AG09309 (cell line): Measurements from ENCODE around the gene ATPAF1.
A peak's percentile ranks its signal among the peaks of the same experiment; 100 is the strongest.

Source experiments
- DNase-seq: peaks from one replicate; pipeline ENCODE4 v3.0.0-alpha.2; 2010; ENCODE audit warnings: low read depth
- H3K4me3 ChIP-seq: 2 replicates; pipeline ENCODE4 v1.5.1; 2011; ENCODE audit warnings: mild to moderate bottlenecking, low read depth, low read length, moderate library complexity; ENCODE audit not compliant: control insufficient read depth
- CTCF ChIP-seq: IDR thresholded peaks from 2 replicates; pipeline ENCODE4 v1.5.1; 2011; ENCODE audit warnings: mild to moderate bottlenecking, low read depth, low read length, inconsistent platforms; ENCODE audit not compliant: insufficient read depth, control insufficient read depth; ENCODE audit errors: missing control alignments

The ATPAF1 gene

GRCh38 chr1:46612937-46613660 lies 55.1 kb downstream of the ATPAF1 start:
- no peak for DNase-seq
- no peak overlapping the region for H3K4me3 ChIP-seq

GRCh38 chr1:46611691-46612221 lies 56.4 kb downstream of the ATPAF1 start:
- no peak for DNase-seq
- no peak overlapping the region for H3K4me3 ChIP-seq
- TF ChIP-seq CTCF: no peak

More at GRCh38 chr1:46612937-46613660, 55.1 kb downstream of the ATPAF1 start:
- TF ChIP-seq CTCF: no peak

GRCh38 chr1:46607345-46608130 lies 60.6 kb downstream of the ATPAF1 start:
- TF ChIP-seq CTCF: no peak
- DNase-seq: no peak
- no peak overlapping the region for H3K4me3 ChIP-seq

- H3K4me3 ChIP-seq: no peak overlapping the region
- TF ChIP-seq CTCF: no peak
These were observed 61.8 kb downstream of the ATPAF1 start for GRCh38 chr1:46606255-46606965.

GRCh38 chr1:46605232-46605631 lies 62.9 kb downstream of the ATPAF1 start:
- no peak for TF ChIP-seq CTCF
- no peak for DNase-seq
- H3K4me3 ChIP-seq: no peak overlapping the region

More at GRCh38 chr1:46606255-46606965, 61.8 kb downstream of the ATPAF1 start:
- no peak for DNase-seq

- peak; percentile 55 for DNase-seq
- TF ChIP-seq CTCF: peak; percentile 26
- peak within 1 kb of the TSS; percentile 99 for H3K4me3 ChIP-seq
These were observed 64.2 kb downstream of the ATPAF1 start, which contains the start of gene MKNK1 for GRCh38 chr1:46603858-46604549. TSS of gene MKNK1 (minus strand) at chr1:46604268. CDS start at chr1:46583327, 20,941 bp downstream.
